ENCODE data around the gene STK32B. TPM values are rescaled to one million over a fixed set of nuclear protein-coding genes. Genes with fewer than 3 reads are reported as not detected.
A peak's percentile ranks its signal among the peaks of the same experiment; 100 is the strongest.

Gene STK32B
- total and polyA plus RNA-seq, 12 donors, result 0.12 to 0.68 (median 0.34) TPM

DNA sequence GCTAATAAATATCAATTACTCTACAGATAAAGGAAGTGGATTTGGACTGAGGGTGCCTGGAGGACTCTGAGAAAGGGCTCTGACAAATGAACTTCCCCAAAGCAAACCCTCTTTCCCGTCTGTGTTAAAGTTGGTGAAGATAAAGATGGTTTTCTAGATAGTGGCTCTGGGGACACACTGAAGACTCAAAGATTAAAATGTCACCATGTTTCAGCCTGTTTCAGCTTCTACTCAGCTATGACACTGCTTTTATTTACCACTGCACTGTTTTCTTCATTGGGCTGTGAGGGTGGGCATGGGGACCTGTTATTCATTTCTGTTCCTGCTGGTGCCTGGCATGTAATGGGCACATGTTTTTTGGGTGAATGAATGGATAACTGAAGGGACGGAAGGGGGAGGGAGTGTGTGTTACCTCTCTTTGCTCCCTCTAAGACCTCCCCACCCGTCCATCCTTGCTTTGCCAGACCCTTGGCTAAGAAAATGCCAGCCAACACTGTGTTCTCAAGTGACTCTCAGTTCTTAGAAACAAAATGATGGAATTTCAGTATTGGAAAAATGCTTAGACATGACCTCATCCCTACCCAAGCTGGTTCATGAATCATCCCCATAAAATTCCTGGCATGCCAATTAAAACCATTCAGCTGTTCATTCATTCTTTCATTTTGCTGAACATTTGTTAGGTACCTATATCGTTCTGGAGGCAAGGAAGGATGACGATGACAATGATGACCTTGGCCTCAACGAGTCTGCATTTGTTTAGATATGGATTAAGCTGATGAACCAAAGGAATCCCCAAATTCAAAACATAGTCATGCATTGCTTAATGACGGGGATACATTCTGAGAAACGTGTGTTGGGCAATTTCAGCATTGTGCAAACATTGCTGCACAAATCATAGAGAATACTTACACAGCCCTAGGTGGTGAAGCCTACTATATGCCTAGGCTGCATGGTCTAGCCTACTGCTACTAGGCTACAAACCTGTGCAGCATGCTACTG is 13.4 kb upstream of the STK32B start:
- peak in 2 of 8 donors; percentile 22 to 64 for ATAC-seq
- Histone ChIP-seq H3K9me3 (no peaks in the 10 kb centered on the region), H3K27me3 (peaks cover 0 to 12% (median 0%) of the 10 kb centered on the region in 7 donors), H3K27ac (peak overlapping the region in 1 of 10 donors; percentile 42), H3K36me3 (no peaks in the 10 kb centered on the region), H3K4me3 (no peak overlapping the region), H3K4me1 (peaks cover 0 to 57% (median 13%) of the 10 kb centered on the region in 9 donors)
- WGBS, 2 donors, result 62 to 69% methylated on average over 8 of the region's 8 CpGs
- intact Hi-C loops (cut with DNase I), result no loop called here
- DNase-seq, result no peak
- TF ChIP-seq, protein P1, sequence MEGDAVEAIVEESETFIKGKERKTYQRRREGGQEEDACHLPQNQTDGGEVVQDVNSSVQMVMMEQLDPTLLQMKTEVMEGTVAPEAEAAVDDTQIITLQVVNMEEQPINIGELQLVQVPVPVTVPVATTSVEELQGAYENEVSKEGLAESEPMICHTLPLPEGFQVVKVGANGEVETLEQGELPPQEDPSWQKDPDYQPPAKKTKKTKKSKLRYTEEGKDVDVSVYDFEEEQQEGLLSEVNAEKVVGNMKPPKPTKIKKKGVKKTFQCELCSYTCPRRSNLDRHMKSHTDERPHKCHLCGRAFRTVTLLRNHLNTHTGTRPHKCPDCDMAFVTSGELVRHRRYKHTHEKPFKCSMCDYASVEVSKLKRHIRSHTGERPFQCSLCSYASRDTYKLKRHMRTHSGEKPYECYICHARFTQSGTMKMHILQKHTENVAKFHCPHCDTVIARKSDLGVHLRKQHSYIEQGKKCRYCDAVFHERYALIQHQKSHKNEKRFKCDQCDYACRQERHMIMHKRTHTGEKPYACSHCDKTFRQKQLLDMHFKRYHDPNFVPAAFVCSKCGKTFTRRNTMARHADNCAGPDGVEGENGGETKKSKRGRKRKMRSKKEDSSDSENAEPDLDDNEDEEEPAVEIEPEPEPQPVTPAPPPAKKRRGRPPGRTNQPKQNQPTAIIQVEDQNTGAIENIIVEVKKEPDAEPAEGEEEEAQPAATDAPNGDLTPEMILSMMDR (IDR thresholded peaks at IDR 0.05), result no peak

DNA sequence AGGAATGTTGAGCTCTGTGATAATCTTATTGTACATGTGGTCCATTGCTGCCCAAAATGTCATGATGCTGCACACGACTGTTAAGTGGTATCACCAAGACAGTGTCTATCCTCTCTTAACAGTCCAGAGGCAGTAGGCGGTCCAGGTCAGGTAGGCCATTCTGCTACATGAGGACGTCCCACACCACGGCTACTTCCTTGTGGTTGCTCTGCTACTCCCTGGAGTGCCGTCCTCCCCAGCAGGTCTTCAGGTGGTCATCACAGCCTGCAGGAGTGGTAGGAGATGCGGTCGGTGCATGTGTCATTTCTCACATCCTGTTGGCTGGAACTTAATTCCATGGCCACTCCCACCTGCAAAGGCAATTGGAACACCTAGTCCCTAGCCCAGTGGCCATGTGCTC is 11.5 kb upstream of the STK32B start:
- H3K36me3 ChIP-seq, result no peaks in the 10 kb centered on the region
- no peak overlapping the region for H3K4me3 ChIP-seq
- peaks cover 0 to 29% (median 2%) of the 10 kb centered on the region in 7 donors for H3K27me3 ChIP-seq
- no peak overlapping the region for H3K27ac ChIP-seq
- intact Hi-C loops (cut with DNase I), result loop anchor here in 1 of 10 donors (10.0 kb wide), 1 partner anchor 775 kb away; no protein-coding TSS in a partner anchor
- no peak for DNase-seq
- peaks cover 0 to 55% (median 0%) of the 10 kb centered on the region in 9 donors for H3K4me1 ChIP-seq
- ATAC-seq, result no peak
- no peaks in the 10 kb centered on the region for H3K9me3 ChIP-seq
- TF ChIP-seq, protein P1 (IDR thresholded peaks at IDR 0.05), result no peak
- WGBS, 2 donors, result 88 to 89% methylated on average over 7 of the region's 7 CpGs

DNA sequence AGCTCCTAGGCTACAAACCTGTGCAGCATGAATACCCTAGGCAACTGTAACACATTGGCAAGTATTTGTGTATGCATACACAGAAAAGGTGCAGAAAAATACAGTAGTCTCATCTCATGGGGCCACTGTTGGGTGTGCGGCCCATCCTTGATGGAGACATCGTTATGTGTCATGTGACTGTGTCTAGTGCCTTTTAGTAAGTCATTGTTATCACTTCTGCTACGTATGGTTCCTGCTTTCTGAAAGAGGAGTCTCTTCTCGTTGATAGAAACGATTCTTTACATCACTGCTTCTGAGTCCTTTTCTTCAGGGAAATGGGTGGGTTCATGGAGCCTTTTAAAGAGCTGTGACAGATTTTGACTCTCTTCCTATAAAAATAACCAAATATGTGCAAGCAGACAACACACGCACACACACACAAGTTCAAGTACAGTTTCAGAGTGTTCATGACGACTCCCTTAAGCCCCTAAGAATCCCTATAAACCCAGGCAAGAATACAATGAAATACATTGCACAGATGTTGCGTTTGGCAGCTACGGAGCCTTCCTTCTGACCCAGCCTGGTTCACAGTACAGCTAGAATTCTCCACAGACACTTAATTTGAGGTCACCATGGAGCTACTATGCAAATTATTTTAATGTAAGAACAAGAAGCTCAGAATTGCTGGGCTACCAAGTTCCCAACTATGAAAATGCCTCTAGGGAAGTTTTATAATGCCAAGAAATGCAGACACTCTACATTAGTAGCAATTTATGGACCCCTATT is 10.2 kb upstream of the STK32B start:
- WGBS, 2 donors, result 71% methylated on average over 9 of the region's 9 CpGs
- Histone ChIP-seq H3K27me3 (peaks cover 0 to 39% (median 6%) of the 10 kb centered on the region in 7 donors), H3K4me3 (no peak overlapping the region), H3K9me3 (peaks cover 0 to 7% (median 0%) of the 10 kb centered on the region in 11 donors), H3K27ac (no peak overlapping the region), H3K4me1 (peaks cover 0 to 65% (median 0%) of the 10 kb centered on the region in 9 donors), H3K36me3 (no peaks in the 10 kb centered on the region)
- ATAC-seq (no peak), DNase-seq (no peak)
- intact Hi-C loops (cut with DNase I), result loop anchor here in 1 of 10 donors (10.0 kb wide), 1 partner anchor 774 kb away; no protein-coding TSS in a partner anchor
- TF ChIP-seq, protein P1 (IDR thresholded peaks at IDR 0.05), result no peak

DNA sequence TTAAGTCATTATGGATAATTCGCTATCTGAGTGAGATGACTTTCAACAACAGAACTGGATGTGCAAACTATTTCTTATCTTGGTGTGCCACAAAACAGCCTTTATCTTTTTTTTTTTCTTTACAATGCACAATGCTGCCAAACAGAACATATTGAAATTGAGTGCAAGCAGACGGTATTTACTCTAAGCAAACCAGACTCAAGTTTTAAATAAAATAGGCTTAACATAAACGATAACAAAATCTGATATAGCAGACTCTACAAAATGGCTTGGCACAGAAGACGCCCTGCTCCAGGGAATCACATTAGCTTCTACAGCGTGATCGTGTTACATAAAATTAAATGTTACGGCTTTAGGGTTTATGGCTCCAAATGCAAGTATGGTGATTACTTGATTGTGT is 9.6 kb upstream of the STK32B start:
- WGBS, 2 donors, result 80 to 82% methylated on average over 7 of the region's 7 CpGs
- Histone ChIP-seq H3K27me3 (peaks cover 0 to 43% (median 6%) of the 10 kb centered on the region in 7 donors), H3K27ac (no peak overlapping the region), H3K9me3 (peaks cover 0 to 14% (median 0%) of the 10 kb centered on the region in 11 donors), H3K36me3 (no peaks in the 10 kb centered on the region), H3K4me3 (no peak overlapping the region), H3K4me1 (peaks cover 0 to 61% (median 0%) of the 10 kb centered on the region in 9 donors)
- no peak for DNase-seq
- TF ChIP-seq, protein P1 (IDR thresholded peaks at IDR 0.05), result no peak
- intact Hi-C loops (cut with DNase I), result loop anchor here in 1 of 10 donors (10.0 kb wide), 1 partner anchor 773 kb away; no protein-coding TSS in a partner anchor
- no peak for ATAC-seq

All from heart right ventricle (tissue), 16 donors.